Measurements from ENCODE around the gene MRPL22.
"Not testable (repeated sequence)": the region's sequence is repeated elsewhere in the genome, so short reads cannot be mapped to it uniquely, and the experiment has no call there.

The MRPL22 gene

DNA sequence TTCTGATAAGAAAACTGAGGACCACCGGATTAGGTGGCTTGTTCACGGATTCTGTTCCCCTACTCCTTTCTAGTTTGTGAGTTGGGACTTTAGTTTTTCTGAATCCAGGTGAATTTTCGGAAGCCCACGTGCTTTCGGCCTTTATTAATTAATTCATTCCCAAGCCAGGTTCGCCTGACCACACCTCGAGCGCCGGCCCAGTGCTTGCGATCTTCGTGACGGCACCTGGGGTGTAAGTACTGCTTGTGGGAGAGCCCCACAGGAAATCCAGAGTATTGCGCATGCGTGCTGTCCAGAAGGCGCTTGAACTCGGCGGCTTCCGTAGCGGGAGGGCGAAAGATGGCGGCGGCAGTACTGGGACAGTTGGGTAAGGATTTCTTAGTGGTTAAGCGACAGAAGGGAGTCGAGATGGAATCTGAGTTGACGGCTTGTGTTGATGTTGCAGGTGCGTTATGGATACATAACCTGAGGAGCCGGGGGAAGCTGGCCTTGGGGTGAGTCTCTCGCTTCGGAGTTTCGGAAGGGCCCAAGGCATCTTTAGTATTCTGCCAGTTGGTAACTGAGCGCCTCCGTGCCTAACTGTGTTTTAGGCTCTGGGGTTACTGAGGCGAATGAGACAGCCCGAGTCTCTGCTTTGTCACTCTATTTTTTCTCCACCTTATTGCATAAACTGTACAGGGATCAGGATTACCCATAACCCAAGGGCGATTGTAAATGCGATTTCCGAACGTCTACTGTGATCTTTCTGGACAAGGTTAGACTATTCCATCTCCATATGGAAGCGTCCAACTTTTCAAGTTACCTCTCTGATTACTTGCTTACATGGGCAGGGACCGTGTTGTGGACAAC lies at the start of gene MRPL22:
Gene MRPL22 (plus strand): TSS at position 302 of the 849 bp plus-strand sequence. CDS start 38 bp downstream, at position 340.
- DNase-seq (ENCODE audit: low spot score) = peak; percentile 97

DNA sequence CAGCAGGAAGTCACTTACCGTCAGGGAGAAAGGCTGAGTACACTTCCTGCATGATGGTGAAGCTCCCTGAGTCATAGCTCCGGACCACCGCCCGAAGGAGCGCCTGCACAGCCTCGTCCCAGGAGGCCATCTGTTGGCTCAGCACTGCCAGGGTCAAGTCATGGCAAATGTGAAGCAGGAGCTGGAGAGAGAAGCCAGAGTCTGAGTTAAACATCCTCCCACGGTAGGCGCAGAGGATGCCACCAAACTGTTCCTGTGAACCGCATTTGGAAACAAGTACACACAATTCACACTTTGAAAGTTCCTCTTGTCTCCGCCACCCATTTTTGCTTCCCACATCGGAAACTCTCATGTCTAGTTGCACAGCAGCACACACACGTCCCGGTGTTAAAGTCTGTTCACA lies 48.5 kb upstream of the MRPL22 start:
- no peak for DNase-seq (ENCODE audit: low spot score)

DNA sequence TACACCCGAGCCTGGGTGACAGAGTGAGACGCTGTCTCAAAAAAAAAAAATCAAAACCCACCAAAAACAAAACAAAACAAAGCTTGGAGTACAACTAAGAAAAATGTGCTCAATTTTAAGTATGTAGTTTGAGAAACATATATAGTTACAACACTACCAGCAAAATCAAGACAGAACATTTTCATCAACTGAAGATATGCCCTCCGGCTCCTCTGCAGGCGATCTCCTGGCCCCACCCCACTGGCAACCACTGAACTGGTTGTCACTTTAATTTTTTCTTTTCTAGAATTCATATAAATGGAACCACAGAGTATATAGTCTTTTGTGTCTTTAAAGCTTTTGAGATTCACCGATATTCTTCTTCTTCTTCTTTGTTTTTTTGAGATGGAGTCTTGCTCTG lies 47.5 kb upstream of the MRPL22 start:
- DNase-seq (ENCODE audit: low spot score) = no peak

DNA sequence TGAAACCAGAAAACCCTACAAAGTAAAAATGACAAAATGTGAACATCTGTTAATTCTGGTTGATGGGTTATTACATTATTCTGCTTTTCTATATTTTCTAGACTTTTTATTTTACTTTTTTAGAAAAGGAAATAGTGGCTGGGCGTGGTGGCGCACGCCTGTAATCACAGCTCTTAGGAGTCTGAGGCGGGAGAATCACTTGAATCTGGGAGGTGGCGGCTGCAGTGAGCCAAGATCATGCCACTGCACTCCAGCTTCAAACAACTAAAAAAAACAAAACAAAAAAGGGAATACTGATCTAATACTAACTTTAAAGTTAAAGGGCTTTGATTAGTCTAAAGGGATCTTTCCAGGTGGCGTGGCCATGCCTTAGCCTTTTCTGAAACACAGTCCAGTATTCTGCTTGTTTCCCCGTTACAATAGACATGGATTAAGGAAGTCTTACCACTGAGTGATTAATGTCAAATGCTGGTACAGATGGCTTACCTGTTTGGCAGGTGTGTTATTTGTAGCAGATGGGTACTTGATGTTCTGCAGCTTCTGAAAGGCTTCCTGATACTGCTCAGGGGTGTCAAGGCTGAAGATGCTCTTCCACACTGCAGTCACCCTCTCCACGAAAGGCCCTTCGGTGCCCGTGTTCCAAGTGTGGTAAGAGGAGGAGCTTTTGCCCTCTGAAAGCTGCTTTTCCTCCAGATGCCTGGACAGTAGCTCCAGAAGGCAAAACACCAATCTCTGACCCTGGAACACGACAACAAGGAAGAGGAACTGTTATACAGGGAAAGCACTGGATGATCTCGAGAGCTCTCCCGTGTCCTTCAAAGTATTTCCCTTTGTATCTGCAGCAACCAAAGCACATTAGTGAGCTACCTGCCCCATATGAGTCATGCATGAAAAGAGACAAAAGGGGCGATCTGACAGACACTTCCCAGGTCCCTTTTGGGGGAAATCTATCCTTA lies 45.0 kb upstream of the MRPL22 start:
- DNase-seq (ENCODE audit: low spot score) = no peak

DNA sequence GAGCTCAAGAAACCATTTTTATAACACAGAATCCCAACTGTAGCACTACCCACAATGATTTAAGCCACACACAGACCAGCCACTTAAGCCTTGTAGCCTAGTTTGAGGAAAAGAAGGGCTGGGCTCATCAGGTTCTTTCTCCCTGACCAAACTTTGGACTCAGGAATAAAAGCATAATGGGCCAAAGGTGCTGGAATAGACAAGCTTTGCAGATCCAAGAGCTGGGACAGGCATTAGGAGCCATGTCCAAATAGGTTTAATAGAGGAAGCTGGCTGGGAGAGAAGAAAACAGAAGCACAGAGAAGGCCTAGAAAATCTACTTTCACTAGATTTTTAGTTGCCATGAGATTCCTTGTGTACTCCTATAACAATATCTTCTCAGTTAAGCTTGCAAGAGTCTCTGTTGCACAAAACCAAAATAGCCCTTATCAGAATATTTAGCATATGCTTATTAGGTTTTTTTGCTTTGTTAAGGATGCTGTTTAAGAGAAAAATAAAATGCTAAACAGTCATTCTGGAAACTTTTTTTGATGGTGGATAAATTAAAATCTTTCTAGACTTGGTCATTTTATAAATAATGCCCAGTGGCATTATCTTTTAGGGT lies 44.2 kb upstream of the MRPL22 start:
- DNase-seq (ENCODE audit: low spot score) = no peak

DNA sequence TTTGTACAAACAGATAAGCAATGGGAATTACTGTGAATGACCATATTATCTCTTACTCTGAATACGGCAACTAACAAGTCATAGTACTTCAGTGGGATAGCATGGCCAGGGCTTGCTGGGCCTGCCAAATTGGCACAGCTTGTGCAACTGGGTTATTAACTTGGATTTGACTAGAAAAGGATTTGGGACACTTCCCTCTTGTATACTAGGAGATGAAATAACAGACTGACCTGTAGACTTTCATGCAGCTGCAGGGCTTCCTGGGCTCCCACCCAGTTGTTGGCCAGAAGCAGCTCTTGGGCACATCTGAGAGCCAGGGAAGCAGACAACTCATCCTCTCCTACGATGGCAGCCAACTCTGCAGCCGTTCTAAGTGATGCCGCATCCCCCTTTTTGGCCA lies 42.7 kb upstream of the MRPL22 start:
- DNase-seq (ENCODE audit: low spot score) = no peak

DNA sequence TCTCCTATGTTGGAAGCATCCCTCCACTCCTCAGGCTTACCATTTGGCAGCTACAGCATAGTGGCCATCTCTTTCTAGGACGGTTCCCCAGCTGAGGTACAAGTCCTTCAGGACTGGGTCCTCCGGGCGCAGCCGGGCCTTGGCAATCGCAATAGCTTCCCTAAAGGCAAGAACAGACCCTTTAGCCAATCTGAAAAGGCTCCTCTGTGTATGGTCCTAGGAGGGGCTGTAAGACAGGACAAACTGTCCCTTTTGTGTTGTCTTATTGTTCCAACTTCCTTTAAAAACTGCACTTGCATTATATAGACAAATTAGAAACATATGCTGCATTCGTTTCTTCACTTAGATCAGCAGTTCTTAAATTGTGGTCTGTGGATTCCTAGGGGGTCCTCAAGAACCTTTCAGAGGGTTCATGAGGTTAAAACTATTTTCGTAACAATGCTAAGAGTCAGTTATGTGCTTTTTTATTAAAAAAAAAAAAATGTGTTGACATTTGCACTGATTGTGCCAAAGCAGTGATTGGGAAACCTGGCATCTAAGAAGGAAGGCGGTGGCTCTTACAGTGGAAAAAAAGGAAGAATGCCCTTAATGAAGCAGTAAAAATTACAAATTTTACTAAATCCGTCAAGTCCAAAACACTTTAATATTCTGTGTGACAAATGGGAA lies 41.6 kb upstream of the MRPL22 start:
- DNase-seq (ENCODE audit: low spot score) = no peak

DNA sequence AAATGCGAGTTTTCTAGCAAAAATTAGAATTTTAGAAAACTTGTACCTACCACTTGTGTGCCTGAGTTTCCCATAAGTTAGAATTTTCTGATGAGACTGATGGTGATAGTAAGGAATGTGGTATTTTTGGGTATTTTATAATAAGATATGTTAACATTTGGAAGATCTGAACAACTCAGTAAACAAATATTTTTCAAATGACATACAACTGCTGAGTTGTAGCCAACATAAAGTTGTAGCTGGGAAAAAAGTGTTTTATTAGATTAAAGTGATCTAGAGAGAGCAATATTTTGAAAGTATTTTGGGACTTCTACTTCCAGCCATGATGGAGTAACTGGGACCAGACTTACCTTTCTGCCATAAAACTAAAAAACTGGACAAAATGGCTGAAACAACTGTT lies 40.8 kb upstream of the MRPL22 start:
- DNase-seq (ENCODE audit: low spot score) = no peak

DNA sequence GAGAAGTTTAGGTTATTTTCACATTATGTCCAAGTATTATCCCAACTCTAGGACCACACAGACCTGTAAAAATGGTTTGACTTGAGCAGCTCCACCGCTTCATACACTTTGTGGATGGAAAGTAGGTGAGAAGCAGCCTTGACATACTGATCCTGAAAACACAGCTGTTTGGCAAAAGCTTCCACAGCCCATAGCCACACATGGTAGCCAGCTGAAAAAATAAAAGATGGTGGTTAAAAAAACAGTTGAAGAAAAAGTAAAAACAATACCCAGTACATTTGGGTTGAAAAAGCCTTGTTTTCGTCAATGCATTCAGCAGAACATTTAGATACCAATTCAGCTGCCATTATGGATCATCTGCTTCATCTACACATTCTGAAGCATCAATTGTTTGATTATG lies 39.6 kb upstream of the MRPL22 start:
- no peak for DNase-seq (ENCODE audit: low spot score)

DNA sequence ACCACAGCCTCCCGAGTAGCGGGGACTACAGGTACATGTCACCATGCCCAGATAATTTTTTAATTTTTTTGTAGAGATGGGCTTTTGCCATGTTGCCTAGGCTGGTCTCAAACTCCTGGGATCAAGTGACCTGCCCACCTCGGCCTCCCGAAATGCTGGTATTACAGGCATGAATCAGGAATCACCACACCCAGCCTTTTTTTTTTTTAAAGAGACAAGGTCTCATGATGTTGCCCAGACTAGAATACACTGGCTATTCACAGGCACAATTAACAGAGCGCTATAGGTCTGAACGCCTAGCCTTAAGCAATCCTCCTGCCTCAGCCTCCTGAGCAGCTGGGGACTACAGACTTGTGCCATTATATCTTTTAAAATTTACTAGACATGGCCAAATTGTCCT lies 39.0 kb upstream of the MRPL22 start:
- DNase-seq (ENCODE audit: low spot score) = no peak

DNA sequence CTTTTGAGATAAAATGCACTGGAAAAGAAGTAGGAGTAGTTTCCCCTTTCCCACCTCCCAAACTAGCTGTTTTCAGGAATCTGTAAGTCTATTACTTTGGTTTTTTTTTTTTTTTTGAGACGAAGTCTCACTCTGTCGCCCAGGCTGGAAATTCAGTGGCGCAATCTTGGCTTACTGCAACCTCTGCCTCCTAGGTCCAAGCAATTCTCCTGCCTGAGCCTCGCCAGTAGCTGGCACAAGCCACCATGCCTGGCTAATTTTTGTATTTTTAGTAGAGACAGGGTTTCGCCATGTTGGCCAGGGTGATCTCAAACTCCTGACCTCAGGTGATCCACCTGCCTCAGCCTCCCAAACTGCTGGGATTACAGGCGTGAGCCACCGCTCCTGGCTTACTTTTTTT lies 35.3 kb upstream of the MRPL22 start:
- DNase-seq (ENCODE audit: low spot score) = not testable (repeated sequence)

DNA sequence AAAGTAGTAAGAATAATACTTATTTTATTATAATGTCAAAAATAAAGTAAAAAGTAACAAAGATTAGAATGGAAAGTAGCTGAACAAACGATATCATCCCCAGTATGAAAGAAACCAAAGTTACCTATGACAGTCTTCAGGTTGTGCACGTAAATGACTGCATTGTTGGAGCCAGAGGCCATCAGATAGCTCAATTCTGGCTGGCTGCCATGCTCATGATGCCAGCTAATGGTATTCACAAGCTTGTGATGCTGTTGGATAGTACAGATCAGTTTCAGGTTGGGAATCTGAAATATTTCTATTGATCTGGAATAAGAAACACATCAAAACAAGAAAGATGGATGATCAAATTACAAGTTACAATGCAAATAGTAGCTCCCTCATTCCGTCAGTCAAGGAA lies 24.0 kb upstream of the MRPL22 start:
- DNase-seq (ENCODE audit: low spot score) = no peak

DNA sequence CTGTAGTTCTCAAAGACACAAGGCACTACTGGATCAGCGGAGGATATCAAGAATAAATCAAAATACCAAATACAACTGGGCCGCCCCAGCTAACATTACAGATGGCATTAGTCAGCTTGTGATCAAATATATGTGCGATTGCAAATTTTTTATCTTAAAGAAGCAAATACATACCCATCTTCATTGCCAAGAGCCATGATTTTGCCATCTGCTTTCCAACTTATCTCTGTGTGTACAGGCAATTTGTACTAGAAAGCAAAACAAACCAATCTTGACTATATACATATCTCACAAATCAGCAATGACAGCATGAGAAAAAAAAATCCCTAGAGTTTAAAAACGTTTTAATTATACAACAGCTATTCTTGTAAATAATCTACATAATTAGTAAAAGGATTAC lies 23.1 kb upstream of the MRPL22 start:
- DNase-seq (ENCODE audit: low spot score) = no peak

DNA sequence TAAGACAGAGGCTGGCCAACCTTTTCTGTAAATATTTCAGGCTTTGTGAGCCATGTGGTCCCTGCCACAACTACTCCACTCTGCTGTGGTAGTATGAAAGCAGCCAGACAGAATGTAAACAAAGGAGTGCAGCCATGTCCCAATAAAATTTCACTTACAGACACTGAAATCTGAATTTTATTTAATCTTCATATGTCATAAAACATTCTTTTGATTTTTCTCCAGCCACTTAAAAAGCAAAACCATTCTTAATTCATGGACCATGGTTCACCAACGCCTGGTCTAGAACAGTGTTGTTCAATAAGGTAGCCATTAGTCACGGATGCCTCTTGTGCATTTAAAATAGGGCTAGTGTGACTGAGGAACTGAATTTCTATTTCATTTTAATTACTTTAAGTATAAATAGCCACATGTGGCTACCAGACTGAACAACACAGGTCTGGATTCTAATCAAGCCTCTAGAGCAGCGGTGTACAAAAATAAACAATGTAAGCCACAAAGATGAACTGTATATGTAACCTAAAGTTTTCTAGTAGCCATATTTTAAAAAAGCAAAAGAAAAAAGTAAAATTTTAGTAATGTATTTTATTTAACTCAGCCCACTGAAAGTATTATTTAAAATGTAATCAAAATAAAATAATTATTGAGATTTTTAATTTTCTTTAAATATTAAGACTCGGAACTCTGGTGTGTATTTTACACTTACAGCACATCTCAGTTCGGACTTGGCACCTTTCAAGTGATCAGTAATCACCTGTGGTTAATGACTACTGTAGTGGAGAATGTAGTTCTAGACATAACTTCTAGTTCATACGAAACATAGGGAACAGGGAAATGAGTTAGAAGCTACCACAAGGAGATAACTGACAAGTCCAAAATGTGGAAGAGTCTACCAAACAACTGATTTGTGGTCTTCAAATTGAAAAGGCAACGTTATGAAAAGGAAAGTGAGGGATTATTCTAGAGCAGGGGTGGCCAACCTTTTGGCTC lies 17.1 kb upstream of the MRPL22 start:
- no peak for DNase-seq (ENCODE audit: low spot score)

DNA sequence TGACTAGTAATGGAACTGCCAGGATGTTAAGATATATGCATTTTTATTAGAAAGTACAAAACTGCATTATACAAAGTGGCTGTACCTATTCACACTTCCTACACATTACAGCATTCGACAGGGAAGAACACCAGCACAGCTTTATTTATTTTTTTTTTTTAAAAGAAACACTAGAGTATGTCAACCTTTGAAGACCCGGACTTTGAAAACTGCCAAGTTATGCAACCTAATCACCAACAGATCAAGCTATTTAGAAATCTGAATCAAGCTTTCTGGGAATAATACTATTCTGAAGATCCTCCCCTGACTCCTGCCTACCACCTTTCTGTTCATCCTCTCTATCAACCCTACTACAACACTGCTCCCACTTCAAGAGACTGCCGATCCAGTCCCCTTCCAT lies 7.3 kb upstream of the MRPL22 start:
- DNase-seq (ENCODE audit: low spot score) = no peak

DNA sequence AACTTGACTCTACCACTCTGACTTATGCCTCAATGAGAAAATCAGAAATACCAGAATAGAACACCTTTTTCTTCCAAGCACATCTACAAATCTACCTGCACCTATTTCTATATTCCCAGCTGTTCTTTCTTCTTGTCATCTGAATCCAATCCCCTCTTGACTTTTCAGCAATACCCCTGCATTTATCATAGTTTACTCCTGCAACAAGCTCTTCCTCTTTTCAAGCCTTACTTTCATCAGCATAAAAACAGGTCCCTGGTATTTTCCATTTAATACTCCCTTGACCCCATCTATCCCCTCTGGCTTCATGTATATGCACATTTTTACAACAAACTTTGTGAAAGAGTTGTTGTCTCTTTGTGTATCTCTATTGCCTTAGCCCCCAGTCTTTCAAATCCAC lies 6.0 kb upstream of the MRPL22 start:
- no peak for DNase-seq (ENCODE audit: low spot score)

DNA sequence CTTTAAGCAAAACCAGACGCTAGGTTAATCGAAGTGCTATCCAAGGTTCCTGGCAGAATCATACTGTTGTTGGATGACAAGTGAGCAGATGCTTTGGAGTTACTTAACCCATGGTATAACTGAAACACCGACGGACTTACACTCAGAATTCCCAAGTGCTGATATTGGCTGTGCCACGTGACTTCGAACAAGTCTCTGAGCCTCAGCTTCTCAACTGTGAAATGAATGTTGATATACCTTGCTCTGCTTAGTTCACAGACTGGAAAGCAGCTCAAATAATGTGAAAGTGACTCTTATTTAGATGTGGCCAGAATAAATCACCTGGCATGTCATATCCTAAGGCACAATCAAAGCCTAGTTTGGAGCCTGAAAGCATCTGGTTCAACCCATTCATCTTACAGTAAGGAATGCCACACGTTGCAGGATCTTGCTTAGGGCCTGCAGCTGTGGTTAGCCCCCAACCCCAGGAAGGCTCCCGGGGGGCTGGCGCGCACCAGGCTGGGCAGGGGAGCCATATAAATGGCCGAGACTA lies 3.6 kb upstream of the MRPL22 start:
- peak; percentile 10 for DNase-seq (ENCODE audit: low spot score)

DNA sequence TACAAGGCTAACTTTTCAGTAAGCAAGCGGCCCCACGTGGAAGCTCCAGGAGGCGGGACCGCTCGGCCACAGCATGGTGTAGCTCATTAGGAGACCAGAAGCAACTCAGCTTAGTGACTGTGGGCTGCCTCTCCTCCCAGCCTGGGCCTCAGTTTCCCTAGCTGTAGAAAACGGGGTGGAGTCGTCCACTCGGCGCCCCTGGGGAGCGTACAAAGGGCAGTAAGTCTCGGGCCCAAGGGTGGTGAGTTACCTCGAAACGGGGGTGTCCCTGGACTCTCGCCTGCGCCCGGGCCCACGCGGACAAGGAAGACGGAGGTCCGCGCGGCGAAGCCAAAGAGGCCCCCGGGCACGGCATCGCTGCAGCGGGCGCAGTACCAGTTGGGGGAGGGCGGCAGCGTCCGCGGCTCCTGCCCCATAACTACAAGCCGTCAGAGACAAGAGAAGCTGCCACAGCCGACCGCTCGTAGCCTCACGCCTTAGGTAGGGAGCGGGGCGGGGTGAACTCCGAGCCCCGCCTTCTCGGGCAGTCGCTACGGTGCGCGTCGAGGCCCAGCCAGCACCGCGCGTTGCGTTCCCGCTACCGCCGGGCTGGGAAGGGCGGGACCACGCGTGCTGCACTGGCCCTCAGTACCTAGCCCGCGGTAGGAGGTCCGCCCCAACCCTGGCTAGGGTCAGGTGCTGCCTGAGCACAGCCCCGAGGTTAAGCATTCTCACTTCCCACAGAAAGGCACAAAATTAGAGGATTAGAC lies 3.0 kb upstream of the MRPL22 start, which contains the start of gene GEMIN5:
Gene GEMIN5 (minus strand): TSS at position 494 of the 749 bp plus-strand sequence. CDS start 78 bp downstream, at position 416.
- peak; percentile 94 for DNase-seq (ENCODE audit: low spot score)

DNA sequence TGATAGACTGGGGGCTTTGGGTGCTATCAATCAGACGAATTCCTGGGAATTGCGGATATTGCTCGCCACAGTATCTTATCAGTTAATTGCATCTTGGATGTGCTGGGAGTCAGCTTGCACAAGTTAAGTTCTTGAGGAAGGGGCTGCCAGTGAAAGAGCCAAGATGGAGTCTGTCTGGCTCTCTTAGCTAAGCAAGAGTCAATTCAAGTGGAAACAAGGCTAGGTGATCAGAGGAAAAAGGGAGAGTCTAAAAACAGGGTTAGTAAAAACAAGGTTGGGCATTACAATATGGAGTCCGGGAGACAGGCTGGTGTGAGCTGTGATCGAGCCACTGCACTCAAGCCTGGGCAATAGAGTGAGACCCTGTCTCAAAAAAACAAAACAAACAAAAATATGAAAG lies 1.5 kb upstream of the MRPL22 start:
- DNase-seq (ENCODE audit: low spot score) = not testable (repeated sequence)

DNA sequence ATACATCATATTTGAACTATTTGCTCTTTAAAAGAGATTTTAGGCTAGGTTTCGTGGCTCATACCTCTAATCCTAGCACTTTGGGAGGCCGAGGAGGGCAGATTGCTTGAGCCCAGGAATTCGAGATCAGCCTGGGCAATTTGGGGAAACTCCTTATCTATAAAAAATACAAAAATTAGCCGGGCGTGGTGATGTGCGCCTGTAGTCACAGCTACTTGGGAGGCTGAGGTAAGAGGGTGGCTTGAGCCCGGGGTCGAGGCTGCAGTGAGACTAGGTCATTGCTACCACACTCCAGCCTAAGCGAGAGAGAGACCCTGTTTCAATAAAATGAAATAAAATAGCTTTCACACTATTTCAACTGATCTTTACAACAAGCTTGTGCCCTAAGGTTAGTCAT lies 500 bp upstream of the MRPL22 start:
- DNase-seq (ENCODE audit: low spot score) = no peak
